Skeletal muscle tissue (tissue), 5 donors: ENCODE data around the gene BZW1. TPM values are rescaled to one million over a fixed set of nuclear protein-coding genes. Genes with fewer than 3 reads are reported as not detected.

Experiments
- H3K27ac ChIP-seq: one replicate; pipeline ENCODE4 v1.7.0; 2013; ENCODE audit warnings: mild to moderate bottlenecking, low read depth, low read length, inconsistent platforms
- H3K27me3 ChIP-seq, 3 donors: one replicate each; pipeline ENCODE4 v1.7.0; 2013; ENCODE audit warnings: low read length in 3 of 3; ENCODE audit not compliant: control insufficient read depth in 3 of 3, insufficient read depth in 3 of 3
- H3K36me3 ChIP-seq, 3 donors: one replicate each; pipeline ENCODE4 v1.7.0; 2013; ENCODE audit warnings: low read length in 3 of 3; ENCODE audit not compliant: control insufficient read depth in 3 of 3, insufficient read depth in 3 of 3
- H3K4me1 ChIP-seq, 3 donors: one replicate each; pipeline ENCODE4 v1.7.0; 2013; ENCODE audit warnings: low read length in 3 of 3, mild to moderate bottlenecking in 3 of 3; ENCODE audit not compliant: control insufficient read depth in 3 of 3, insufficient read depth in 3 of 3
- H3K4me3 ChIP-seq, 3 donors: one replicate each; pipeline ENCODE4 v1.7.0; 2013; ENCODE audit warnings: low read length in 3 of 3
- H3K9ac ChIP-seq, 3 donors: one replicate each; pipeline ENCODE4 v1.7.0; 2013; ENCODE audit warnings: low read length in 3 of 3, mild to moderate bottlenecking in 3 of 3, moderate library complexity in 2 of 3, low read depth in 1 of 3
- H3K9me3 ChIP-seq, 3 donors: one replicate each; pipeline ENCODE4 v1.7.0; 2013; ENCODE audit warnings: low read length in 3 of 3; ENCODE audit not compliant: control insufficient read depth in 3 of 3
- small RNA-seq: library from RNA; depleted of rRNA; stranded (forward); fragments of <200 nt; gene quantifications from one replicate; pipeline ENCODE3, GENCODE V24; 2014
- total RNA-seq: library from RNA; depleted of rRNA; stranded (reverse); fragments of >200 nt; gene quantifications from one replicate; pipeline ENCODE4 v1.2.3, GENCODE V29; 2014
- donor health status: Osteomylitis.

Gene BZW1
- total RNA-seq, 1 donor from 2014 or later = 180 TPM

DNA sequence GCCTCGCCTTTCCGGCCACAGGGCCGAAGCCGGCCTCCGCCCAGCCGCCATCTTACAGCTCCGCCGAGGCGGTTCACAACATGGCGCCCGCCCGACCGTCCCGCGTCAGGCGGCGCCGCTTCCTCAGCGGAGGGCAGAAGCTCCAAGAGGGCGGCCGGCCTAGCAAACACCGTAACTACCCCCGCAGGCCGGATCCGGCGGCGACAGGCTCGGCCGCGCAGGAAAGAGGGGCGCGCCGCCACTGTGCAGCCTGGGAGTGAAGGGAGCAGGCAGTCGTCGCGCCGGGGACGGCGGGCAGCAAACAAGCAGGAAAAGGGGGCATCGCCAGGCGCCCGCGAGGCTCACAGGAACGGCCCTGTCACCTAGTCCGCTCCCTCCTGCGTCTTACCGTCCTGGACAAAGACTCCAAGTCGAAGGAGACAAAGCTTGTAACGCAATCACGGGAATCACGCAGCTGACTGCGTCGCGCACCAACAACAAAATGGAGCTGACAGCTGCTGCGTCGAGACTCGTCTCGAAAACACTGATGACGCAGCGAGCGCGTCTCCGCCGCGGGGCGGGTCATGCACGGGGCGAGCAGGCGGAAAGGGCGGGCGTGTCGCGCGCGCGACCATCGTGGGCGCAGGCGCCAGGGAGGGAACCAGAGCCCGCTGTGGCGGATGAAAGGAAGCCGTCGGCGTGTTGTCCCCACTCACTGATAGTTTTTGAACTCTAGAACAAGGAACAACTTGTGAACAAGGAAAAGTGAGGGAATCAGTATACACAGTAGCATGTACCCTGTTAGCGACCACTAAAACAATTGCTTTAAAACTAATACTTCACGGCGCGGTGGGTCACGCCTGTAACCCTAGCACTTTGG, 52.7 kb downstream of the BZW1 start, which contains the start of gene CLK1:
TSS of gene CLK1 (minus strand) at position 483 of the 859 bp plus-strand sequence. CDS start 2,796 bp downstream, outside the sequence.
- Histone ChIP-seq H3K27me3 (no peaks in the 10 kb centered on the region), H3K27ac (peak within 1 kb of the TSS; percentile 100), H3K36me3 (peaks cover 2 to 6% (median 3%) of the 10 kb centered on the region in 3 donors), H3K9ac (peak within 1 kb of the TSS; percentile 100), H3K4me1 (peaks cover 15 to 28% (median 25%) of the 10 kb centered on the region in 3 donors), H3K9me3 (no peaks in the 10 kb centered on the region), H3K4me3 (peak within 1 kb of the TSS; percentile 91 to 100 (median 100))

DNA sequence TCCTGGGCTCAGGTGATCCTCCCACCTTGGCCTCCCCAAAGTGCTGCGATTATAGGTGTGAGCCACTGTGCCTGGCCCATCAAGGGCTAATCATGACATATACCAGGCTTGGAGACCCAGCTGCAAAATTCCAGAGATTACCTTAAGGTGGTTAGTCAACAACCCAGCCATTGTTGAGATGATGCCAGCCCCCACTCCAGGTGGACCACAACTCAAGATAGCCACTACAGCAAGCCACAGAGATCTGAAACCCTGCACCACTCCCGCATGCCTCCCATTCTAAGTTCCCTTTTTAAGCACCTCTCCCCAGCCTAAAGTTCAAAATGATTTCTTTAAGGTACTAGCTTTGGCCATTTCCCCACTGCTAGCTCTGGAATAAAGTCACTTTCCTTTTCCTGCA, 57.3 kb downstream of the BZW1 start:
- no peak overlapping the region for H3K27ac ChIP-seq
- no peaks in the 10 kb centered on the region for H3K27me3 ChIP-seq
- peaks cover 5 to 14% (median 7%) of the 10 kb centered on the region in 3 donors for H3K4me1 ChIP-seq
- peaks cover 0 to 6% (median 2%) of the 10 kb centered on the region in 3 donors for H3K36me3 ChIP-seq
- H3K9ac ChIP-seq = no peak overlapping the region
- no peaks in the 10 kb centered on the region for H3K9me3 ChIP-seq
- H3K4me3 ChIP-seq = no peak overlapping the region

DNA sequence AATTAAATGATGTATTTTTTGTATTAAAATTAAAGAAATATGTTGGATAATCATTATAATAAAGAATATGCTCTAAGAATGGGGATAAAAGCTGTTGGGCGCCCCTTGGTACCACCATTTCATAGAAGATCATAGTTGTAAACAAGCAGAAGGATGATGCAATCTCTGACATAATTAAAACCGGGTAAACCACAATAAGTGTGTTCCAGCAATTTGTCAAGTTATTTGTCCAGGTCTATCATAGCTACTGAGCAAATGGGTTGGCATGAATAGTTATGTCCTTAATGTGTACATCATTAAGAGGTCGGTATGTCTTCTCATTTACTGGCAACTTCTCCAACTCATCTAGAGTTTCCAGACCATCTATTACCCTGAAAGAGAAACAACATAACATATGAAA, 59.4 kb downstream of the BZW1 start:
- H3K9me3 ChIP-seq = no peaks in the 10 kb centered on the region
- no peak overlapping the region for H3K4me3 ChIP-seq
- peaks cover 0 to 10% (median 0%) of the 10 kb centered on the region in 3 donors for H3K4me1 ChIP-seq
- no peaks in the 10 kb centered on the region for H3K27me3 ChIP-seq
- peaks cover 8 to 13% (median 10%) of the 10 kb centered on the region in 3 donors for H3K36me3 ChIP-seq
- no peak overlapping the region for H3K9ac ChIP-seq
- no peak overlapping the region for H3K27ac ChIP-seq

- Histone ChIP-seq H3K4me1 (no peaks in the 10 kb centered on the region), H3K36me3 (peaks cover 15 to 27% (median 21%) of the 10 kb centered on the region in 3 donors), H3K27ac (no peak overlapping the region), H3K9ac (no peak overlapping the region), H3K27me3 (no peaks in the 10 kb centered on the region), H3K4me3 (no peak overlapping the region), H3K9me3 (no peaks in the 10 kb centered on the region)
These were observed 61.9 kb downstream of the BZW1 start for GRCh38 chr2:200873560-200873959.

Small RNAs within 50 kb of the gene (small RNA-seq; reads per million reads assigned to genes)
- gene RF00019 (not detected), gene RNA5SP115 (0.07 reads per million), gene RNU1-133P (not detected), gene RNU6-31P (not detected)

Other genes starting within 250 kb of the BZW1 start
- gene AOX1, start 225.9 kb upstream of the BZW1 start, total RNA-seq = 2.1 TPM
- gene CLK1, start 52.7 kb downstream of the BZW1 start, total RNA-seq = 99.2 TPM
- gene PPIL3, start 77.2 kb downstream of the BZW1 start, total RNA-seq = 63.7 TPM
- gene NIF3L1, start 77.5 kb downstream of the BZW1 start, total RNA-seq = 23.0 TPM
- gene ORC2, start 151.8 kb downstream of the BZW1 start, total RNA-seq = 17.2 TPM